Measurements from ENCODE around the gene ATP8B1.

GRCh38 chr18:57677262-57678211 is 125.6 kb downstream of the ATP8B1 start:
- TF ChIP-seq, protein P1, sequence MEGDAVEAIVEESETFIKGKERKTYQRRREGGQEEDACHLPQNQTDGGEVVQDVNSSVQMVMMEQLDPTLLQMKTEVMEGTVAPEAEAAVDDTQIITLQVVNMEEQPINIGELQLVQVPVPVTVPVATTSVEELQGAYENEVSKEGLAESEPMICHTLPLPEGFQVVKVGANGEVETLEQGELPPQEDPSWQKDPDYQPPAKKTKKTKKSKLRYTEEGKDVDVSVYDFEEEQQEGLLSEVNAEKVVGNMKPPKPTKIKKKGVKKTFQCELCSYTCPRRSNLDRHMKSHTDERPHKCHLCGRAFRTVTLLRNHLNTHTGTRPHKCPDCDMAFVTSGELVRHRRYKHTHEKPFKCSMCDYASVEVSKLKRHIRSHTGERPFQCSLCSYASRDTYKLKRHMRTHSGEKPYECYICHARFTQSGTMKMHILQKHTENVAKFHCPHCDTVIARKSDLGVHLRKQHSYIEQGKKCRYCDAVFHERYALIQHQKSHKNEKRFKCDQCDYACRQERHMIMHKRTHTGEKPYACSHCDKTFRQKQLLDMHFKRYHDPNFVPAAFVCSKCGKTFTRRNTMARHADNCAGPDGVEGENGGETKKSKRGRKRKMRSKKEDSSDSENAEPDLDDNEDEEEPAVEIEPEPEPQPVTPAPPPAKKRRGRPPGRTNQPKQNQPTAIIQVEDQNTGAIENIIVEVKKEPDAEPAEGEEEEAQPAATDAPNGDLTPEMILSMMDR (conservative IDR thresholded peaks at IDR 0.05 in 1 of 2, IDR thresholded peaks at IDR 0.05 in 1 of 2; ENCODE audit: low read depth in 1 of 2, low read length in 2 of 2), result no peak
- no peak for TF ChIP-seq EZH2 (IDR thresholded peaks at IDR 0.05; ENCODE audit: low read length, missing control alignments)

All from fibroblast of lung (primary cell).